Endothelial cell of umbilical vein (primary cell): ENCODE measurements around the gene SIGLEC9. TPM values are rescaled to one million over a fixed set of nuclear protein-coding genes. Genes with fewer than 3 reads are reported as not detected.

Source experiments
- BruUV-seq: library from RNA; stranded (reverse); fragments of 400-500 nt; replicated peaks from 2 replicates; lab custom pipeline; 2021; lab: Mats Ljungman, UMichigan
- CTCF ChIA-PET: fragments of 300-600, 350-600 bp; sonication (Branson Sonifier 250); formaldehyde crosslinking; loops from one replicate; lab custom pipeline; 2021; ENCODE audit warnings: antibody characterized with exemption, inconsistent platforms; lab: Charles Lee
- POLR2A ChIA-PET: fragments of 300-600, 350-600 bp; sonication (Branson Sonifier 250); formaldehyde crosslinking; loops from one replicate; lab custom pipeline; 2021; ENCODE audit warnings: antibody characterized with exemption, inconsistent platforms; lab: Charles Lee
- DNase-seq: peaks from one replicate; pipeline ENCODE4 v3.0.0-alpha.2; 2011; ENCODE audit warnings: low read depth, low spot score
- FAIRE-seq: peaks from 2 replicates; lab custom pipeline; 2011; peaks lifted over from hg19 to GRCh38; lab: Jason Lieb, UNC
- H2AFZ ChIP-seq: 2 replicates; pipeline ENCODE4 v1.6.0; 2012; ENCODE audit warnings: low read depth, low read length, control low read depth, inconsistent platforms
- H3K27ac ChIP-seq: 2 replicates; pipeline ENCODE4 v1.5.1; 2011; ENCODE audit warnings: low read depth, mild to moderate bottlenecking, control low read depth, low read length, moderate library complexity; ENCODE audit not compliant: insufficient read depth
- H3K27me3 ChIP-seq, 2 experiments: 2 replicates each; pipeline versions ENCODE4 v1.6.0 to v1.6.1; 2011; ENCODE audit warnings: low read length in 2 of 2, mixed read lengths in 1 of 2; ENCODE audit not compliant: control insufficient read depth in 2 of 2, insufficient read depth in 2 of 2
- H3K36me3 ChIP-seq, 2 experiments: 2 replicates in 1 of 2; 3 replicates in 1 of 2; pipeline ENCODE4 v1.5.1; 2011; ENCODE audit warnings: low read length in 2 of 2, mild to moderate bottlenecking in 1 of 2, moderate library complexity in 1 of 2; ENCODE audit not compliant: control insufficient read depth in 2 of 2, insufficient read depth in 2 of 2; ENCODE audit errors: extremely low read depth in 1 of 2
- H3K4me1 ChIP-seq: 3 replicates; pipeline ENCODE4 v1.5.1; 2011; ENCODE audit warnings: mild to moderate bottlenecking, low read length; ENCODE audit not compliant: control insufficient read depth, insufficient read depth; ENCODE audit errors: extremely low read depth
- H3K4me2 ChIP-seq: 2 replicates; pipeline ENCODE4 v1.6.1; 2011; ENCODE audit warnings: low read length, control low read depth, mixed read lengths; ENCODE audit not compliant: insufficient read depth
- H3K4me3 ChIP-seq, 3 experiments: fragments of 200-600 bp in 1 of 3; sonication (generic), shearing (Covaris generic) in 1 of 3; replicated peaks in 1 of 3; 2 replicates each; pipeline ENCODE4 v1.5.1; 2011 to 2016; ENCODE audit warnings: control low read depth in 3 of 3, low read length in 3 of 3, mild to moderate bottlenecking in 2 of 3, inconsistent platforms in 1 of 3, low read depth in 1 of 3, moderate library complexity in 1 of 3; ENCODE audit not compliant: insufficient read depth in 1 of 3
- H3K79me2 ChIP-seq: 2 replicates; pipeline ENCODE4 v1.6.0; 2012; ENCODE audit warnings: low read length, inconsistent platforms; ENCODE audit not compliant: control insufficient read depth, insufficient read depth
- H3K9ac ChIP-seq: replicated peaks from 2 replicates; pipeline ENCODE3; 2011; ENCODE audit warnings: low read length, control low read depth; ENCODE audit not compliant: insufficient read depth; ENCODE audit errors: extremely low read depth
- H3K9me1 ChIP-seq: replicated peaks from 3 replicates; pipeline ENCODE4 v1.6.0; 2011; ENCODE audit warnings: mild to moderate bottlenecking, low read length; ENCODE audit not compliant: control insufficient read depth, insufficient read depth; ENCODE audit errors: extremely low read depth
- H3K9me3 ChIP-seq: replicated peaks from 2 replicates; pipeline ENCODE4 v1.5.1; 2012; ENCODE audit warnings: low read length, inconsistent platforms; ENCODE audit not compliant: control insufficient read depth, insufficient read depth
- H4K20me1 ChIP-seq: replicated peaks from 2 replicates; pipeline ENCODE3; 2011; ENCODE audit warnings: mild to moderate bottlenecking, low read length; ENCODE audit not compliant: control insufficient read depth, insufficient read depth; ENCODE audit errors: extremely low read depth
- CTCF ChIP-seq, 2 donors: IDR thresholded peaks; 1 replicate in 1 of 2; 2 replicates in 1 of 2; pipeline ENCODE4 v1.5.1; 2011; ENCODE audit warnings: low read length in 2 of 2, mild to moderate bottlenecking in 2 of 2, moderate library complexity in 2 of 2, control low read depth in 1 of 2, inconsistent platforms in 1 of 2, low read depth in 1 of 2; ENCODE audit not compliant: insufficient read depth in 1 of 2; ENCODE audit errors: extremely low read depth in 1 of 2
- EZH2 ChIP-seq: IDR thresholded peaks from 2 replicates; pipeline ENCODE4 v1.6.1; 2012; ENCODE audit warnings: borderline replicate concordance, low read depth, mild to moderate bottlenecking, moderate library complexity, low read length, inconsistent platforms; ENCODE audit not compliant: severe bottlenecking
- FOS ChIP-seq: IDR thresholded peaks from 2 replicates; pipeline ENCODE4 v1.6.1; 2011; ENCODE audit warnings: mild to moderate bottlenecking, low read length, moderate library complexity, borderline replicate concordance; ENCODE audit not compliant: insufficient read depth
- GATA2 ChIP-seq: IDR thresholded peaks from 2 replicates; pipeline ENCODE4 v1.7.0; 2011; ENCODE audit warnings: low read depth, mild to moderate bottlenecking, moderate library complexity, mixed read lengths, low read length; ENCODE audit not compliant: insufficient read length, insufficient read depth
- JUN ChIP-seq: IDR thresholded peaks from 2 replicates; pipeline ENCODE4 v1.6.1; 2011; ENCODE audit warnings: borderline replicate concordance, low read depth; ENCODE audit not compliant: insufficient read length, insufficient read depth
- MAX ChIP-seq: IDR thresholded peaks from 2 replicates; pipeline ENCODE4 v1.6.1; 2011; ENCODE audit not compliant: insufficient read depth, insufficient read length
- POLR2A ChIP-seq: IDR thresholded peaks from 2 replicates; pipeline ENCODE4 v1.6.1; 2012; ENCODE audit warnings: low read depth, mild to moderate bottlenecking, control low read depth, low read length
- POLR2AphosphoS5 ChIP-seq: IDR thresholded peaks from 2 replicates; pipeline ENCODE4 v1.6.1; 2012; ENCODE audit warnings: low read depth, mild to moderate bottlenecking, control low read depth, low read length, moderate library complexity; ENCODE audit not compliant: insufficient read depth
- dilution Hi-C: fragments of 300-500 bp; cut with MboI; formaldehyde crosslinking; loops from one replicate; pipeline ENCODE4 v1.15.0; 2019; ENCODE audit warnings: low sequenced_read_pairs; ENCODE audit not compliant: extremely low pct_ligation_motif_present
- intact Hi-C: fragments of 100-400 bp; cut with micrococcal nuclease; formaldehyde crosslinking; loops from one replicate; pipeline ENCODE4 v1.10.0; 2022
- polyA plus RNA-seq, 4 experiments: library from polyadenylated mRNA; depleted of rRNA in 3 of 4; stranded (reverse) in 3 of 4; unstranded in 1 of 4; fragments of >200 nt; gene quantifications; 2 replicates each; pipeline versions ENCODE4 v1.2.1 to v1.2.3, GENCODE V29; 2011 to 2012; ENCODE audit warnings: missing spikeins in 1 of 4
- total RNA-seq: library from RNA; stranded (reverse); gene quantifications from 2 replicates; pipeline ENCODE4 v1.2.3, GENCODE V29; 2021

The SIGLEC9 gene
- total and polyA plus RNA-seq, 2 donors (not counting 3 experiments of a cell fraction or from before 2014, with no cell fraction given), result not detected

- Histone ChIP-seq H3K36me3 (no peaks in the 10 kb centered on the region), H3K4me1 (no peaks in the 10 kb centered on the region), H4K20me1 (no peaks in the 10 kb centered on the region), H3K27me3 (no peaks in the 10 kb centered on the region), H3K9me3 (no peaks in the 10 kb centered on the region), H3K27ac (no peak overlapping the region), H3K79me2 (no peaks in the 10 kb centered on the region), H3K9ac (no peak overlapping the region), H3K4me3 (no peak overlapping the region), H3K9me1 (no peaks in the 10 kb centered on the region), H2AFZ (no peak overlapping the region), H3K4me2 (no peak overlapping the region)
- DNase-seq, result no peak
- TF ChIP-seq POLR2AphosphoS5 (no peak), JUN (no peak), EZH2 (no peak), FOS (no peak), POLR2A (no peak), GATA2 (no peak), MAX (no peak), CTCF (IDR thresholded peaks at IDR 0.05; ENCODE audit: extremely low read depth in 1 of 2, insufficient read depth in 1 of 2, low read depth in 1 of 2, low read length in 2 of 2) (no peak)
- dilution Hi-C loops, result no loop called here
- no peak for FAIRE-seq
- ChIA-PET CTCF (interaction anchor here (0.9 to 1.3 kb wide), 2 partner anchors 44 to 500 kb away, joined by 3 to 6 read pairs; no protein-coding TSS in a partner anchor), POLR2A (no interaction called here)
- intact Hi-C loops, result no loop called here
- BruUV-seq, result no TSS peak
These were observed 32.0 kb downstream of the SIGLEC9 start for GRCh38 chr19:51156710-51157109.
